OCI-LY7 (cell line): Measurements from ENCODE around the gene TBC1D2B.
"Not testable (repeated sequence)": the region's sequence is repeated elsewhere in the genome, so short reads cannot be mapped to it uniquely, and the experiment has no call there.

ENCODE experiments used
- CTCF ChIP-seq: fragments of 200-600 bp; sonication (generic); conservative IDR thresholded peaks from 2 replicates; pipeline ENCODE4 v1.5.1; 2014; ENCODE audit warnings: mild to moderate bottlenecking, antibody characterized with exemption, low read length, moderate library complexity, mixed read lengths
- EZH2phosphoT487 ChIP-seq: fragments of 200-600 bp; sonication (generic); IDR thresholded peaks from 2 replicates; pipeline ENCODE4 v1.6.1; 2018; ENCODE audit warnings: low read depth, borderline replicate concordance, mild to moderate bottlenecking, mixed run types, antibody characterized with exemption, low read length, moderate library complexity, mixed read lengths

- not testable (repeated sequence) for TF ChIP-seq CTCF, EZH2phosphoT487
Observed at GRCh38 chr15:77978759-77979145, 98.8 kb downstream of the TBC1D2B start.
